GM18511 (cell line): Measurements from ENCODE around the gene TRAPPC13.
"Not testable (repeated sequence)": the region's sequence is repeated elsewhere in the genome, so short reads cannot be mapped to it uniquely, and the experiment has no call there.

Experiments used
- ATAC-seq: cut with Tn5 transposase; IDR thresholded peaks from one replicate; pipeline ENCODE4 v1.9.1; 2021; ENCODE audit warnings: mild to moderate bottlenecking, moderate library complexity; ENCODE audit not compliant: unreplicated experiment

TRAPPC13 gene

GRCh38 chr5:65624571-65625555 lies at the start of gene TRAPPC13, which contains the start of gene SHLD3:
TSS of gene TRAPPC13 (plus strand) at chr5:65625027. CDS start at chr5:65625061, 34 bp downstream.
TSS of gene SHLD3 (plus strand) at chr5:65625027. CDS start at chr5:65629588, 4,561 bp downstream.
- ATAC-seq: peak; percentile 84

GRCh38 chr5:65577141-65577540 lies 47.7 kb upstream of the TRAPPC13 start:
- no peak for ATAC-seq

GRCh38 chr5:65588694-65589093 lies 36.1 kb upstream of the TRAPPC13 start:
- ATAC-seq: no peak

GRCh38 chr5:65601761-65602160 lies 23.1 kb upstream of the TRAPPC13 start:
- not testable (repeated sequence) for ATAC-seq

- ATAC-seq: no peak
Observed at GRCh38 chr5:65611524-65611923, 13.3 kb upstream of the TRAPPC13 start.

- no peak for ATAC-seq
Observed at GRCh38 chr5:65612298-65612907, 12.4 kb upstream of the TRAPPC13 start.

GRCh38 chr5:65620021-65620420 lies 4.8 kb upstream of the TRAPPC13 start:
- ATAC-seq: no peak

GRCh38 chr5:65621961-65622360 lies 2.9 kb upstream of the TRAPPC13 start:
- ATAC-seq: not testable (repeated sequence)

GRCh38 chr5:65623482-65623881 lies 1.3 kb upstream of the TRAPPC13 start:
- no peak for ATAC-seq

GRCh38 chr5:65624025-65624570 lies 729 bp upstream of the TRAPPC13 start, which contains the start of gene TRIM23:
TSS of gene TRIM23 (minus strand) at chr5:65624333. CDS start at chr5:65624274, 59 bp downstream.
- peak; percentile 94 for ATAC-seq

- no peak for ATAC-seq
Observed at GRCh38 chr5:65625743-65626142, 916 bp downstream of the TRAPPC13 start.

GRCh38 chr5:65630981-65631380 lies 6.2 kb downstream of the TRAPPC13 start:
- no peak for ATAC-seq

- ATAC-seq: no peak
Observed at GRCh38 chr5:65640240-65640639, 15.4 kb downstream of the TRAPPC13 start.

GRCh38 chr5:65646938-65647337 lies 22.1 kb downstream of the TRAPPC13 start:
- no peak for ATAC-seq

GRCh38 chr5:65647941-65648340 lies 23.1 kb downstream of the TRAPPC13 start:
- ATAC-seq: no peak

GRCh38 chr5:65651144-65651543 lies 26.3 kb downstream of the TRAPPC13 start:
- no peak for ATAC-seq

- no peak for ATAC-seq
Observed at GRCh38 chr5:65654713-65655112, 29.9 kb downstream of the TRAPPC13 start.

- no peak for ATAC-seq
Observed at GRCh38 chr5:65663804-65664521, 39.1 kb downstream of the TRAPPC13 start.

- ATAC-seq: no peak
Observed at GRCh38 chr5:65668696-65669095, 43.9 kb downstream of the TRAPPC13 start.

GRCh38 chr5:65672796-65673195 lies 48.0 kb downstream of the TRAPPC13 start:
- no peak for ATAC-seq

- no peak for ATAC-seq
Observed at GRCh38 chr5:65674749-65675148, 49.9 kb downstream of the TRAPPC13 start.
